Caco-2 (cell line): ENCODE measurements around the gene MYB. TPM values are rescaled to one million over a fixed set of nuclear protein-coding genes. Genes with fewer than 3 reads are reported as not detected.

Experiments
- BruUV-seq: library from RNA; stranded (reverse); fragments of 400-500 nt; replicated peaks from 2 replicates; lab custom pipeline; 2021; lab: Mats Ljungman, UMichigan
- CTCF ChIA-PET: fragments of 300-600 bp; sonication (Branson Sonifier 250); formaldehyde crosslinking; loops from one replicate; lab custom pipeline; 2022; ENCODE audit warnings: antibody characterized with exemption; lab: Charles Lee
- POLR2A ChIA-PET: fragments of 300-600 bp; sonication (Branson Sonifier 250); formaldehyde crosslinking; loops from one replicate; lab custom pipeline; 2022; ENCODE audit warnings: antibody characterized with exemption; lab: Charles Lee
- DNase-seq, 2 experiments: peaks; one replicate each; pipeline versions ENCODE4 v3.0.0 to v3.0.0-alpha.2; 2020 to 2022
- H3K27me3 ChIP-seq: replicated peaks from 2 replicates; pipeline ENCODE4 v1.6.0; 2011; ENCODE audit warnings: low read length; ENCODE audit not compliant: control insufficient read depth, insufficient read depth
- H3K36me3 ChIP-seq: 2 replicates; pipeline ENCODE4 v1.5.1; 2011; ENCODE audit warnings: low read length; ENCODE audit not compliant: control insufficient read depth, insufficient read depth
- H3K4me1 ChIP-seq: fragments of 250-450 bp; sonication (Bioruptor Pico); 2 replicates; pipeline ENCODE4 v1.5.1; 2020; ENCODE audit warnings: mild to moderate bottlenecking
- H3K4me3 ChIP-seq: 2 replicates; pipeline ENCODE4 v1.5.1; 2011; ENCODE audit warnings: low read depth, mild to moderate bottlenecking, control low read depth, low read length
- H3K9me3 ChIP-seq: fragments of 250-450 bp; sonication (Bioruptor Pico); 2 replicates; pipeline ENCODE4 v1.5.1; 2020; ENCODE audit warnings: mild to moderate bottlenecking, moderate library complexity
- H3K27ac Mint-ChIP-seq: one replicate; pipeline ENCODE4 v1.8.0; 2022; ENCODE audit warnings: mixed read lengths; ENCODE audit not compliant: unreplicated experiment
- H3K27me3 Mint-ChIP-seq: one replicate; pipeline ENCODE4 v1.8.0; 2022; ENCODE audit warnings: mixed read lengths; ENCODE audit not compliant: insufficient read depth, unreplicated experiment
- H3K36me3 Mint-ChIP-seq: one replicate; pipeline ENCODE4 v1.8.0; 2022; ENCODE audit warnings: mild to moderate bottlenecking, mixed read lengths; ENCODE audit not compliant: insufficient read depth, unreplicated experiment
- H3K4me1 Mint-ChIP-seq: one replicate; pipeline ENCODE4 v1.8.0; 2022; ENCODE audit warnings: low read depth, mixed read lengths; ENCODE audit not compliant: unreplicated experiment
- H3K4me3 Mint-ChIP-seq: one replicate; pipeline ENCODE4 v1.8.0; 2022; ENCODE audit warnings: mild to moderate bottlenecking, moderate library complexity, mixed read lengths; ENCODE audit not compliant: unreplicated experiment
- H3K9me3 Mint-ChIP-seq: one replicate; pipeline ENCODE4 v1.8.0; 2022; ENCODE audit warnings: mixed read lengths; ENCODE audit not compliant: unreplicated experiment
- intact Hi-C: fragments of 100-400 bp; cut with micrococcal nuclease; formaldehyde crosslinking; loops from one replicate; pipeline ENCODE4 v1.10.0; 2022; ENCODE audit not compliant: unreplicated experiment
- total RNA-seq: library from RNA; stranded (reverse); gene quantifications from 2 replicates; pipeline ENCODE4 v1.2.3, GENCODE V29; 2022
- TF ChIP-seq, protein P1 (sequence below), 2 experiments: fragments of 200-600 bp in 1 of 2; IDR thresholded peaks; 1 replicate in 1 of 2; 2 replicates in 1 of 2; pipeline versions ENCODE4 v1.5.1 to v1.8.0; 2011 to 2022; ENCODE audit warnings: antibody characterized with exemption in 1 of 2, control low read depth in 1 of 2, inconsistent platforms in 1 of 2, low read depth in 1 of 2, low read length in 1 of 2, mild to moderate bottlenecking in 1 of 2, moderate library complexity in 1 of 2; ENCODE audit not compliant: insufficient read depth in 1 of 2, severe bottlenecking in 1 of 2, unreplicated experiment in 1 of 2

The MYB gene
- total RNA-seq, 1 experiment from 2014 or later, result 2.7 TPM

DNA sequence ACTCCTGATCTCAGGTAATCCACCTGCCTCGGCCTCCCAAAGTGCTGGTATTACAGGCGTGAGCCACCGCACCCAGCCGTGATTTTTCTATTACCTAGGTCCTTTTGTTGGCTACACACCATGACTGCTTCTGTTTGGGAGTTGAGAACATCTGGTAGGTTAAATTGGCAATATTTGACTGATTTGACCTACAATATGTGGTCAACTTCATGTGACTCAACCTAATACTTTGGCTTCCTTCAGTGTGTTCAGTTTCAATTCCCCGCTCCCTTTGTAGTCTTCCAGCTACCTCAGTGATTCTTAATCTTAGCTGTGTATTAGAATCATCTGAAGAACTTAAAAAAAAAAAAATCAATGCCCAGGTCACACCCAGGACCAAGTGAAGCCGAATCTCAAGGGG is 47.4 kb downstream of the MYB start:
- no peak overlapping the region for H3K4me3 Mint-ChIP-seq
- POLR2A ChIA-PET, result no interaction called here

DNA sequence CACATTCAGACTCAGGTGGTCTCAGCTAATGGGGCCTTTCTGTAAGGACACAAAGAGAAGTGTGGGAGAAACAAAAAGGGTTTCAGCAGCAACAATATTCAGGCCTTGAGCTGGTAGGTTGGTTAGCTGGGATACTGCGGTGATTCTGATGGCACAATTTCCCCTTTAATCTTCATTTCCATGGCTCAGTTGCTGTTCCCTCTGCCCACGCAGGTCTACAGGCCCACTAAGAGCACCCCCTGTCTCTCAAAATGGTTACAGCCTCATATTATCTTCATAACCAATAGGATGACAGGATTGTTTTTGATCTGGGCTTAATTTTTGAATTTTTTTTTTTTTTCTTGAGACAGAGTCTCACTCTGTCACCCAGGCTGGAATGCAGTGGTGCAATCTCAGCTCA is 48.9 kb downstream of the MYB start:
- no peak overlapping the region for H3K27ac Mint-ChIP-seq
- Histone ChIP-seq H3K36me3 (no peaks in the 10 kb centered on the region), H3K9me3 (no peaks in the 10 kb centered on the region), H3K4me1 (no peaks in the 10 kb centered on the region), H3K4me3 (no peak overlapping the region), H3K27me3 (no peaks in the 10 kb centered on the region)
- no peak overlapping the region for H3K4me3 Mint-ChIP-seq
- no peaks in the 10 kb centered on the region for H3K36me3 Mint-ChIP-seq
- DNase-seq, result no peak
- H3K27me3 Mint-ChIP-seq, result no peaks in the 10 kb centered on the region
- intact Hi-C loops, result no loop called here
- BruUV-seq, result no TSS peak
- no peaks in the 10 kb centered on the region for H3K9me3 Mint-ChIP-seq
- POLR2A ChIA-PET, result no interaction called here
- CTCF ChIA-PET, result no interaction called here
- H3K4me1 Mint-ChIP-seq, result peaks cover 15% of the 10 kb centered on the region
- TF ChIP-seq, protein P1, sequence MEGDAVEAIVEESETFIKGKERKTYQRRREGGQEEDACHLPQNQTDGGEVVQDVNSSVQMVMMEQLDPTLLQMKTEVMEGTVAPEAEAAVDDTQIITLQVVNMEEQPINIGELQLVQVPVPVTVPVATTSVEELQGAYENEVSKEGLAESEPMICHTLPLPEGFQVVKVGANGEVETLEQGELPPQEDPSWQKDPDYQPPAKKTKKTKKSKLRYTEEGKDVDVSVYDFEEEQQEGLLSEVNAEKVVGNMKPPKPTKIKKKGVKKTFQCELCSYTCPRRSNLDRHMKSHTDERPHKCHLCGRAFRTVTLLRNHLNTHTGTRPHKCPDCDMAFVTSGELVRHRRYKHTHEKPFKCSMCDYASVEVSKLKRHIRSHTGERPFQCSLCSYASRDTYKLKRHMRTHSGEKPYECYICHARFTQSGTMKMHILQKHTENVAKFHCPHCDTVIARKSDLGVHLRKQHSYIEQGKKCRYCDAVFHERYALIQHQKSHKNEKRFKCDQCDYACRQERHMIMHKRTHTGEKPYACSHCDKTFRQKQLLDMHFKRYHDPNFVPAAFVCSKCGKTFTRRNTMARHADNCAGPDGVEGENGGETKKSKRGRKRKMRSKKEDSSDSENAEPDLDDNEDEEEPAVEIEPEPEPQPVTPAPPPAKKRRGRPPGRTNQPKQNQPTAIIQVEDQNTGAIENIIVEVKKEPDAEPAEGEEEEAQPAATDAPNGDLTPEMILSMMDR (IDR thresholded peaks at IDR 0.05; ENCODE audit: insufficient read depth in 1 of 2, low read depth in 1 of 2, low read length in 1 of 2, severe bottlenecking in 1 of 2, unreplicated experiment in 1 of 2), result no peak

More for the DNA sequence above, 47.4 kb downstream of the MYB start:
- Mint-ChIP-seq H3K27me3 (no peaks in the 10 kb centered on the region), H3K27ac (no peak overlapping the region), H3K9me3 (no peaks in the 10 kb centered on the region), H3K36me3 (no peaks in the 10 kb centered on the region), H3K4me1 (peaks cover 23% of the 10 kb centered on the region)
- CTCF ChIA-PET, result no interaction called here
- intact Hi-C loops, result no loop called here
- Histone ChIP-seq H3K9me3 (no peaks in the 10 kb centered on the region), H3K27me3 (no peaks in the 10 kb centered on the region), H3K4me1 (0 out of 2 replicates have a peak, but pooled peaks cover 7% of the 10 kb centered on the region), H3K4me3 (no peak overlapping the region), H3K36me3 (no peaks in the 10 kb centered on the region)
- DNase-seq, result no peak
- TF ChIP-seq, protein P1 (IDR thresholded peaks at IDR 0.05; ENCODE audit: insufficient read depth in 1 of 2, low read depth in 1 of 2, low read length in 1 of 2, severe bottlenecking in 1 of 2, unreplicated experiment in 1 of 2), result no peak
- BruUV-seq, result no TSS peak

DNA sequence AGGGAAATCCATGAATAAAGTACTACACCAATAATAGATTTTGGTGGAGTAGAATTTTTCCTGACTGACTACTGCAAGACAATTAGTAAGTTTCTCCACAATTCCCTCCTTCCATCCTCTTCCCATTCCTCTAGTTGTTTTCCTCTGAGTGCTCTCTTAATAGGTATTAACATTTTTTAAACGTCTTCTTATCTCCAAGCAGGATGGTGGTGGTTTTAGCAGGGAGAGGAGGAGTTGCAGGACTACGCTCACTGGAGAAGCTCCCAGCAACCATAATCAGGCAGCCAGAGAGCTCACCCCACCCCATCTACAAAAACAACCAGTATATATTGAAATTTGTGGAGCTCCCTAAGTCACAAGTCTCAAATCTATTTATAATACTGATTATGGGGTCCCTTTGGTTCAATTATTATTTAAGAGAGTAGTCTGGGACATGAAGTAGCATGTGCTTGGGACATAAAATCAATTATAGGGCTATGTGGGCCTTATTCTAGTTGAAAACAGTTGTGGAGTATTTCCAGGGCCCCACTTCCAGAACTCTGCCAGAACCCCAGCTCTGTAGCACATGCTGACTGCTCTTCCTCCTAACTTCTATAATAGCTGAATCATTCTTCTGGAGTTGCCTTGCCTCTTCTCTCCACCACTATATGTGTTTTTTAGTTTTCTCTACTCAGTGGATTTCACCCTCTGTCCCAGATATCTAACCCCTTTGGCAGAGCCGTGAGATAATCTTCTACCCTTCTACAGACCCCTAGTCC is 49.8 kb downstream of the MYB start:
- BruUV-seq, result no TSS peak
- intact Hi-C loops, result no loop called here
- no peaks in the 10 kb centered on the region for H3K27me3 Mint-ChIP-seq
- no peak overlapping the region for H3K4me3 ChIP-seq
- H3K27me3 ChIP-seq, result no peaks in the 10 kb centered on the region
- POLR2A ChIA-PET, result no interaction called here
- no peak for DNase-seq
- no peaks in the 10 kb centered on the region for H3K4me1 ChIP-seq
- no peaks in the 10 kb centered on the region for H3K36me3 ChIP-seq
- H3K27ac Mint-ChIP-seq, result peak overlapping the region; percentile 20
- no peaks in the 10 kb centered on the region for H3K9me3 Mint-ChIP-seq
- no peak overlapping the region for H3K4me3 Mint-ChIP-seq
- TF ChIP-seq, protein P1 (IDR thresholded peaks at IDR 0.05; ENCODE audit: insufficient read depth in 1 of 2, low read depth in 1 of 2, low read length in 1 of 2, severe bottlenecking in 1 of 2, unreplicated experiment in 1 of 2), result no peak
- H3K9me3 ChIP-seq, result no peaks in the 10 kb centered on the region
- CTCF ChIA-PET, result no interaction called here
- peaks cover 15% of the 10 kb centered on the region for H3K4me1 Mint-ChIP-seq
- no peaks in the 10 kb centered on the region for H3K36me3 Mint-ChIP-seq
